SK-N-DZ (cell line): ENCODE measurements around the gene DCLK1.
"Not testable (repeated sequence)": the region's sequence is repeated elsewhere in the genome, so short reads cannot be mapped to it uniquely, and the experiment has no call there.

Experiments
- DNase-seq: peaks from one replicate; pipeline ENCODE4 v3.0.0-alpha.2; 2015; ENCODE audit warnings: low spot score

Gene DCLK1

DNA sequence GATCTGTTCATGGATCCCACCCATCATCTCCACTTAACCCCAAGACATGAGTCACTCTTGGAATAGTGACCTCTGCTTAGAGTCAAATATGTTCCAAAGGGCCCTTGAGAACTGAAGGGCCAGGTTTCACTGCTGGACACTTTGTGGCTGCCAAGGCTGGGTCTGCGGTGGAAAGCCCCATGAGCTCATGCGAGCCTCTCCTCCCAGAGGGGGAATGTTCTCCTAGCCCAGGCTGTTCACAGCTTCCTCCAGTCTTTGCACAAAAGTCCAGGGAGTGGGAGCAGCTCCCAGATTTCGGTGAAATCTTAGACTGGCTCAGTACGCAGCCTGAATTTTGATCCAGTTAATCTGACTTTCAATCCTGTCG lies 732 bp upstream of the DCLK1 start:
- DNase-seq = no peak

GRCh38 chr13:36130552-36131221 lies 495 bp downstream of the DCLK1 start:
- peak; percentile 63 for DNase-seq

GRCh38 chr13:36130193-36130551 lies 1.0 kb downstream of the DCLK1 start:
- no peak for DNase-seq

DNA sequence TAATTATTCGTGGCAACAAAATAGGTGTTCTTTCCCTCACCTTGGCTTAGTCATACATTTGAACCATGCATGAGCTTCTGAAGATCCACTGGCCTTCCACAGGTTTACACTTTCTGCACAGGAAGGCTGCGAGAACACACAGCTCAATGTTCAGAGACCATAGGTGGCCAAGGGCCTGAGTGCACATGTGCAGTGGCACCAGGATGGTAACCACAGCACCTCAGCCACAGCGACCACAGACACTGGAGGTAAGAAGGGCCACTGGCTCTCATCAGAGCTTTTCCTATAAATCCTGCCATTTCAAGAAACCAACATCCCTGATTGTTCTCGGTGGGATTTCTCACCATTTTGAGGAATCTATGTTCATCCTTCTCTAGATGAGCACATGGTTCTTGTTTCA lies 1.6 kb downstream of the DCLK1 start:
- no peak for DNase-seq

- no peak for DNase-seq
Measured at GRCh38 chr13:36126491-36126890, 4.7 kb downstream of the DCLK1 start.

DNA sequence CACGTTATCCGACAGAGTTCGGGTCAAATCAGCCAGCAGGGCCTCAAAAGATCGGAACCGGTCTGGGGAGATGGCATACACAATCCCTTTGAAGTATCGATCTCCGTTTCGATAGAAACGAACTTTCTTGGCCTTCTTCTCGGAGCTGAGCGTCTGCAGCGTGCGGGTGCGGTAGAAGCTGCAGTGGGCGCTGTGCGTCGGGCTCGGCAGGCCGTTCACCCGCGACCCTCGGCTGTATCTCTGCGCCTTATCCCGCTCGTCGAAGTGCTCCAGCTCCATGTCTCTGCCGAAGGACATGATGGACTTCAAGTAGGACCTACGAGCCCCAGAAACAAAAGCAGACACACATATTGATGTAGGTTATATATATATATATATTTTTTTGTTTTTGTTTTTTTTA lies 5.3 kb downstream of the DCLK1 start:
- DNase-seq = no peak

DNA sequence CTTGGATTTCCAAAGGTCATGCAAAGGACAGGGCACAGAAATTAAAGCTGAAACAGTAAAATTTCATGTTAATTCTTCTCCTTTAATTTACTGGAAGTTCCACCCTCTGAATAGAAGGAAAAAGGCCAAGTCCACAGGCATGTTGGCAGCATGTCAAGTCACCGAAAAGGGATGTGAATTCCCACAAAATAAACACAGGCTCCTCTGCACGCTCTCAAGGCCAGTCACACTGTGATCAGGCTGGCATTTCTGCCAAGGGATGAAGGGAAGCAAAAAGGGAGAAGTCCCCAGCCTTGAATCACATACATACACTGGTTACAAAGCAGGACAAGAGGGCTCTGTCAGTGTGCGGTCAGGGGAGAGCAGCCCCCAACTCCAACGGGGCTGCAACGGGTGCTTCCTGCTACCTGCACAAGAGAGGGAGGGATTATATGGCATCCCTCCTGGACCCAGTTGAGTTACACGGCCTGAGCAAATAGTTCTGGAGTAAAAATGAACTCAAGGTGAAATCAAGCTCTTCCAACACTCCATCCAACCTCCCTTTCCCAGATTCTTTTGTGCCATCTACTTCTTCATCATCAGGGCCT lies 6.9 kb downstream of the DCLK1 start:
- no peak for DNase-seq

DNA sequence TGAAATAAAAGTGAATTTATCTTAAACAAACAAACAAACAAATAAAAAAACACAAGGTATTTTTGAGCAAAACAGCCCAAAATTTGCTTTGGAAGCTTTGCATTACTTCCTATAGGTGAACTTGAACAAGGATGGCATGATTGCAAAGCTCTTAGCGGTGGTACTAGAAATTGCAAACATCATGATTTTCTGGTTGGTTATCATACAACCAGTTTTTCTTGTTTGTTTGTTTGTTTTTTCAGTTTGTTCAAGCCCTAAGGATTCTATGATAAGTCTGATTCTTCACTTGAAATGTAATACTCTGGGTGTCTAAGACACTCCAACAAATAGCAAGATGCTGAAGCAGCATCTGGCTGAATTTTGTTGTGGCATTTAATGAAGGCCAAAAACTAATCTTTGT lies 15.9 kb downstream of the DCLK1 start:
- no peak for DNase-seq

DNA sequence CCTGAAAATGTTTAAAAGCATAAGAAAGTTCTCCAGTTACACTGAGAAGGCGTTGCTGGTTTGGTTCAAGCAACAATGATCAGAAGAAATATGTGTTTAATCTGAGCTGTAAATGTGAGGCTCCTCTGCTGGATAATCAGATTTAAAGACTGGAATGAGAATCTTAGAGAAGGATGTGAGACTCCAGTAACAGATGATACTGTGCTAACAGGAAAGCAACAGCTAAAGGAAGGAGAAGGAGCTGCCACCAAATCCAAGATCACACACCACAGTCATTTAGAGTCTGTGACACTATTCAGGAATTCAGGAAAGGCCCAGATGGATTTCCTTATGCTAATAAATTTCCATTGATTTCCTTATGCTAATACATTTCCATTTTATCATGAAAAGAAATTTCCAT lies 16.9 kb downstream of the DCLK1 start:
- no peak for DNase-seq

GRCh38 chr13:36108954-36109353 lies 22.2 kb downstream of the DCLK1 start:
- DNase-seq = no peak

DNA sequence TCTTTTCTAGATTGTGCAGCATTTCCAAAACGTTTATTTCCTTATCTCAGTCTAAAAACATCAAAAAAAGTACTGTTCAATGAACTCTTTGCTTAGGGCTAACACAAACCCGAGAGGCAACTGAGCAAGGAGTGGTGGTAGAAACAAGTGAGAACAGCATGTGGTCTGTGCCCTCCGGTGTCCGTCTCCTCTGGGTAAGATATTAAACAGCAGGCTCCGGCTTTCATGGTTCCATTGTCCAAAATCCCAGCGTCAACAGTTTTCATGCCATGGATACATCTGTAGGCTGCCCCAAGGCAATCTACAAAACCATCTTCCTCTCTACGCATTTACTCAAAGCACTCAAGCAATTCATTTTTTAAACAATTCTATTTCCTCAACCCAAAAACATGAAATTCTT lies 22.8 kb downstream of the DCLK1 start:
- DNase-seq = no peak

GRCh38 chr13:36107521-36107920 lies 23.7 kb downstream of the DCLK1 start:
- no peak for DNase-seq

GRCh38 chr13:36105726-36106125 lies 25.5 kb downstream of the DCLK1 start:
- DNase-seq = no peak

DNA sequence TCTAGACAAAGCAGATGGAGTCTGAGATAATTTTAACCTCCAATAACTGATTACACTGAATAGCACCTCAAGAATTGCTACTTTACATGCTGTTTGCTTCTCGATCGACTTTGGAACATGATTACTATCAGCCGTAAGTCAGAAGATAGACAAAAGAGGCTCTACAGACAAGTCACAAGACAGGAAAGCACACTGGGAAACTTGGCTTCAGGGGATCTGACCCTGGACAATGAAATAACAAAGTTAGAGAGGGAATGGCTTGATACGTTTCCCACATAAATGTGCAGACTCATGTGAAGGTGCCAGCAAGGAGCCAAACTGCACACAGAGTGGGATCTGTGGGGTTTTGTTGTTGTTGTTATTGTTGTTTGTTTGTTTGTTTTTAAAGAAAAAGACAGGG lies 28.5 kb downstream of the DCLK1 start:
- DNase-seq = no peak

DNA sequence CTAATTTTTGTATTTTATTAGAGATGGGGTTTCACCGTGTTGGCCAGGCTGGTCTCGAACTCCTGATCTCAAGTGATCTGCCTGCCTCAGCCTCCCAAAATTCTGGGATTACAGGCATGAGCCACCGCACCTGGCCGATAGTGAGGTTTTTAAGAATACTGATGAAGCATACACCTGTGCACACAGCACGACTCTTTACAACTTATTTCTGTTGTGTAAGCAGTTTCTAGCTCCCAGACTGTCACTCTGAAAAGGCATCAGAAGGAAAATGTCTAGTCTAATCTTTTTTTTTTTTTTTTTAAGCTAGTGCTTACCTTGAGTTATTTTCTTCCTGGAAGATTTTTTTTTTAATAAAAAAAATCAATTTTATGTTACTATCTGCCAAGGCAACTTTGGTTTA lies 29.3 kb downstream of the DCLK1 start:
- not testable (repeated sequence) for DNase-seq

- DNase-seq = no peak
Measured at GRCh38 chr13:36101157-36101556, 30.0 kb downstream of the DCLK1 start.

- no peak for DNase-seq
Measured at GRCh38 chr13:36098080-36098479, 33.1 kb downstream of the DCLK1 start.

DNA sequence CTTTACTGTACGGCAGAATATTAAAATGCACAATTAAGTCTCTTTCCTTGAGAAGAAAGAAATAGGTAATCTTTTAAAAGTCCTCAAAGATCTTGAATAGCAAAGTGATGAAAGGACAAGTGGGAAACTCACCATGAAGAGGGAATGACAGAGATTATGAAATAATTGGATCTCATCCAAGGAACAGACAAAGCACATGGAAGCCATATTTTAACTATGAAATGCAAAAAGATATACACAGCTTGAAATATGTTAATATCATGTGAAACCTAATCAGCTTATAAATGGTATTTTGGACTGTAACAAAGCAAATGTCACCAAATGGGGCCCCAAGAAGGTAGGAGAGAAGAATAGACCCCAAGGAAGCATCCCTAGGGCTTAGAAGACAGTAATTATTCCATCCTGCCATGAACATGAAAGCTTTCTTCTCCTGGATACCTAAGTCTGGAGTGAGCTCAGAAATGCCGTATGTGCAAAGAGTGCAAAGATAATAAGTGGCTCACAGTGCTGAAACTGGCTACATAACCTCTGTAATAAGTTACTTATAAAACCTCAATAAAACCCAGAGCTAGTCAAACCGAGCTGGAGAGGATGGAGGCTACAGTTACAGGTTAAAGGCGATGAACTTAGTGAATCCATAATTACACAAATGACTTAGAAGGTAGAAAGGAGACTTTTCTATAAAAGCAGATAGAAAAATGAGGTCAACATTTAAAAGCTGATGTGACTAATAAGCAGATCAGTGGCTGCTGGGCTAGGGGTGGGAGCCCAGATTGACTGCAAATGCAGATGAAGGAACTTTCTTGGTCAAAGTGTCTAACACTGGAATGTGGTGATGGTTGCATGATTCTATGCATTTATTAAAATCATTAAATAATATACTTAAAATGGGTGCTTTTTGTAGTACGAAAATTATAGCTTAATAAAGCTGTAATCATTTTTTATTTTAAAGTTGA lies 34.4 kb downstream of the DCLK1 start:
- no peak for DNase-seq

- DNase-seq = no peak
Measured at GRCh38 chr13:36094478-36094877, 36.7 kb downstream of the DCLK1 start.

DNA sequence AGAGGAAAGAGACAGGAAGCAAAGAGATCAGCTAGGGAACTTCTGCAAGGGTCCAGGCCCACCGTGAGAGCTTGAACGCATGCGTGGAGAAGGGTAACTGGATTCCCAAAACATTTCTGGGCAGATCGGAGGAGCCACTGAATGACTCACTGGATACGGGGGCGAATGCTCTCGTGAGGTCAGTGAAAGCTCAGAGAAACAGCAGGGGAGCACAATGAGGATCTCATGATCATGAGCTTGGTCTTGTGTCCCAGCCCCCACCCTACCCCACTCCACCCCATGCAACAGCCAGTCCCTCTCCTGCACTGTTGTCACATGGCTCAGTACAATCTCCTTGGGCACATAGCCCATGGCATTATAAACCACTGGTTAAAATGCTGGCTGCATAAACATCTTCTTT lies 40.6 kb downstream of the DCLK1 start:
- no peak for DNase-seq

- DNase-seq = no peak
Measured at GRCh38 chr13:36089130-36089647, 42.0 kb downstream of the DCLK1 start.

GRCh38 chr13:36088463-36088862 lies 42.7 kb downstream of the DCLK1 start:
- no peak for DNase-seq

- DNase-seq = no peak
Measured at GRCh38 chr13:36088001-36088400, 43.2 kb downstream of the DCLK1 start.
